Measurements from ENCODE around the gene CSRP2.

CSRP2 gene

DNA sequence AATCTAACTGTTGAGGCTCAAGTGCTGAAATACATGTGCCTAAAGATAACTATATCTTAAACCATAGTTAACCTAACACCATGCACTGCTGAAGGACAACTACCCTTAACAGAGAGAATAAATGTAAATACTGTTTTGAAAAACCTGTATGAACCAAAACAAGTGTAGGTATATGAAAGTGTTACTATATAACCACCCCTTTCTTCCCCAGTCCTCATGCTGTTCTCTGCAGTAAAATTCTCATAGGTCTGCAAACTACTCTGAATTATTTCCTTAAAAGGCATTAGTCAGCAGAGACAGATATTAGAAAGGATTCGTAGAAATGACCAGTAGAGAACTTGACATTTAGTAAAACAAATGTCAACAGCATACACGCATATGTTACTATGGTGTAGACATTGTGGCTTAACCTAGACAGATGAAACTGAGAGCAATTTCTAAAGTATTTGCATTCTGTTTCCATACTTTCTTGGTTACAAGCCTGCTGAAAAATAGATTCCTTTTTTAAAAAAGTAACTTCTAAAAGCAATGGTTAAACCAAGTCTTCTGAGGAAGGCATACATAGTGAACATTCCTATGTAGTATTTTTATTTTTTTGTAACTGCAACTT lies 13.9 kb downstream of the CSRP2 start:
- Histone ChIP-seq H3K36me3 (ENCODE audit: low read length) (no peaks in the 10 kb centered on the region), H3K4me3 (ENCODE audit: insufficient read depth, low read length, poor library complexity, severe bottlenecking) (no peak overlapping the region)

DNA sequence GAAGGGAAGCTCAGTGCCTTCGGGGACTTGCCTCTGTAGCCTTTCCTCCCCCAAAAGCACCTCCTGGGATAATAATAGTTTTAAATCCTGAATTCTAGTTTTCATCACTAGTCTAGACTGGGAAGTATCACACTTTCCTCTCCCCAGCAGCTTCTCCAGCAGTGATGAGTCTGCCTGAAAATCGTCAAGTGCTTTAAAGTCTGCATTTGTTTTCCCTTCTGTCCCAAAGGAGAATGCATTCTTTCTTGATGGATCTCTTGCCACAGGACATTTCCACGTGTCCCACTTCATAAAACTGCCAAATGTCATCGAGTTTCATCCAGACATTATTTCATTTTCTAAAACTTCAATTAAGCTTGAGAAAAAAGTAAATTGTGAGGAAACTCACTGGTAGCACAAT lies 15.0 kb downstream of the CSRP2 start:
- Histone ChIP-seq H3K9me3 (ENCODE audit: insufficient read depth, low read length) (no peaks in the 10 kb centered on the region), H2AFZ (ENCODE audit: low read depth, low read length, severe bottlenecking) (no peak overlapping the region), H3K27me3 (ENCODE audit: low read length) (no peaks in the 10 kb centered on the region), H3K36me3 (ENCODE audit: low read length) (no peaks in the 10 kb centered on the region), H4K20me1 (ENCODE audit: low read depth, low read length) (no peaks in the 10 kb centered on the region), H3K4me2 (ENCODE audit: low read depth, low read length, poor library complexity, severe bottlenecking) (no peak overlapping the region), H3F3A (ENCODE audit: insufficient read depth) (no peaks in the 10 kb centered on the region), H3K9ac (ENCODE audit: low read length) (no peak overlapping the region), H3K27ac (ENCODE audit: low read depth, low read length) (no peak overlapping the region), H3K4me3 (ENCODE audit: insufficient read depth, low read length, poor library complexity, severe bottlenecking) (no peak overlapping the region), H3K9me2 (replicated peaks; ENCODE audit: insufficient read depth, low read length) (no peaks in the 10 kb centered on the region), H3K79me2 (ENCODE audit: insufficient read depth, low read length) (no peaks in the 10 kb centered on the region)
- TF ChIP-seq, protein P1, sequence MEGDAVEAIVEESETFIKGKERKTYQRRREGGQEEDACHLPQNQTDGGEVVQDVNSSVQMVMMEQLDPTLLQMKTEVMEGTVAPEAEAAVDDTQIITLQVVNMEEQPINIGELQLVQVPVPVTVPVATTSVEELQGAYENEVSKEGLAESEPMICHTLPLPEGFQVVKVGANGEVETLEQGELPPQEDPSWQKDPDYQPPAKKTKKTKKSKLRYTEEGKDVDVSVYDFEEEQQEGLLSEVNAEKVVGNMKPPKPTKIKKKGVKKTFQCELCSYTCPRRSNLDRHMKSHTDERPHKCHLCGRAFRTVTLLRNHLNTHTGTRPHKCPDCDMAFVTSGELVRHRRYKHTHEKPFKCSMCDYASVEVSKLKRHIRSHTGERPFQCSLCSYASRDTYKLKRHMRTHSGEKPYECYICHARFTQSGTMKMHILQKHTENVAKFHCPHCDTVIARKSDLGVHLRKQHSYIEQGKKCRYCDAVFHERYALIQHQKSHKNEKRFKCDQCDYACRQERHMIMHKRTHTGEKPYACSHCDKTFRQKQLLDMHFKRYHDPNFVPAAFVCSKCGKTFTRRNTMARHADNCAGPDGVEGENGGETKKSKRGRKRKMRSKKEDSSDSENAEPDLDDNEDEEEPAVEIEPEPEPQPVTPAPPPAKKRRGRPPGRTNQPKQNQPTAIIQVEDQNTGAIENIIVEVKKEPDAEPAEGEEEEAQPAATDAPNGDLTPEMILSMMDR (IDR thresholded peaks at IDR 0.05; ENCODE audit: insufficient read depth, low read length, poor library complexity, severe bottlenecking) = no peak
- no peak for TF ChIP-seq EZH2phosphoT487 (conservative IDR thresholded peaks at IDR 0.05; ENCODE audit: low read length)

More for the DNA sequence above, 13.9 kb downstream of the CSRP2 start:
- TF ChIP-seq, protein P1 (IDR thresholded peaks at IDR 0.05; ENCODE audit: insufficient read depth, low read length, poor library complexity, severe bottlenecking) = no peak
- no peak for TF ChIP-seq EZH2phosphoT487 (conservative IDR thresholded peaks at IDR 0.05; ENCODE audit: low read length)
- no peaks in the 10 kb centered on the region for H3F3A ChIP-seq (ENCODE audit: insufficient read depth)
- no peak overlapping the region for H2AFZ ChIP-seq (ENCODE audit: low read depth, low read length, severe bottlenecking)
- H3K4me2 ChIP-seq (ENCODE audit: low read depth, low read length, poor library complexity, severe bottlenecking) = no peak overlapping the region
- H3K27ac ChIP-seq (ENCODE audit: low read depth, low read length) = no peak overlapping the region
- no peaks in the 10 kb centered on the region for H4K20me1 ChIP-seq (ENCODE audit: low read depth, low read length)
- H3K27me3 ChIP-seq (ENCODE audit: low read length) = no peaks in the 10 kb centered on the region
- no peaks in the 10 kb centered on the region for H3K9me2 ChIP-seq (replicated peaks; ENCODE audit: insufficient read depth, low read length)
- no peaks in the 10 kb centered on the region for H3K9me3 ChIP-seq (ENCODE audit: insufficient read depth, low read length)
- no peak overlapping the region for H3K9ac ChIP-seq (ENCODE audit: low read length)
- H3K79me2 ChIP-seq (ENCODE audit: insufficient read depth, low read length) = no peaks in the 10 kb centered on the region

GRCh38 chr12:76863005-76863670 lies 15.7 kb downstream of the CSRP2 start:
- no peaks in the 10 kb centered on the region for H3K79me2 ChIP-seq (ENCODE audit: insufficient read depth, low read length)
- no peaks in the 10 kb centered on the region for H4K20me1 ChIP-seq (ENCODE audit: low read depth, low read length)
- H3K27me3 ChIP-seq (ENCODE audit: low read length) = no peaks in the 10 kb centered on the region
- H3K9me2 ChIP-seq (replicated peaks; ENCODE audit: insufficient read depth, low read length) = no peaks in the 10 kb centered on the region
- no peak overlapping the region for H3K4me2 ChIP-seq (ENCODE audit: low read depth, low read length, poor library complexity, severe bottlenecking)
- no peaks in the 10 kb centered on the region for H3F3A ChIP-seq (ENCODE audit: insufficient read depth)
- H3K9ac ChIP-seq (ENCODE audit: low read length) = no peak overlapping the region
- no peaks in the 10 kb centered on the region for H3K36me3 ChIP-seq (ENCODE audit: low read length)
- TF ChIP-seq, protein P1 (IDR thresholded peaks at IDR 0.05; ENCODE audit: insufficient read depth, low read length, poor library complexity, severe bottlenecking) = no peak
- no peak for TF ChIP-seq EZH2phosphoT487 (conservative IDR thresholded peaks at IDR 0.05; ENCODE audit: low read length)
- H3K9me3 ChIP-seq (ENCODE audit: insufficient read depth, low read length) = no peaks in the 10 kb centered on the region
- no peak overlapping the region for H2AFZ ChIP-seq (ENCODE audit: low read depth, low read length, severe bottlenecking)
- H3K4me3 ChIP-seq (ENCODE audit: insufficient read depth, low read length, poor library complexity, severe bottlenecking) = no peak overlapping the region
- no peak overlapping the region for H3K27ac ChIP-seq (ENCODE audit: low read depth, low read length)
